ENCODE results near the gene GGT6.
"Not testable (repeated sequence)": the region's sequence is repeated elsewhere in the genome, so short reads cannot be mapped to it uniquely, and the experiment has no call there.

GGT6 gene

GRCh38 chr17:4592240-4593005, 32.0 kb upstream of the GGT6 start:
- no peak for DNase-seq

DNA sequence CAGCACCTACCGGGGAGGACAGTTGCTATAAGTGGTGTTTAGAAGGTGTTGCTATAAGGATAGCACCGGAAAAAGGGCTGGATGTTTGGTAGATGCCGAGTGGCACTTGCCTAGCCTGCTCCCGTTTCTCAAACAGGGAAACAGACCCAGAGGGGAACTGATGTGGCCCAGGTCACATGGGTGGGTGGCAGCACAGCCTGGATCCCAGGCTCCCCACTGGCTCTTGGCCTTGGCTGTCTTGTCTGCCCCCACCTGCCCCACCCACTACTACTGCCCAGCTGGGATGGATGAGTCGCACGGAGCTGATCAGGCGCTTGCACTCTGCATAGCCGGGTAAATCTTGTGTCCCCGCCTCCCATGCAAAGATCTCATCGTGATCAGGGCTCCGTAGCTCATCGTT, 31.2 kb upstream of the GGT6 start:
- DNase-seq: peak in 3 of 58 donors; percentile 11 to 31 (median 14)

GRCh38 chr17:4590981-4591453, 30.6 kb upstream of the GGT6 start:
- no peak for DNase-seq

- not testable (repeated sequence) for DNase-seq
These were observed 29.7 kb upstream of the GGT6 start for GRCh38 chr17:4590042-4590441.

- DNase-seq: no peak
These were observed 28.7 kb upstream of the GGT6 start for GRCh38 chr17:4588898-4589625.

GRCh38 chr17:4588391-4588790, 28.0 kb upstream of the GGT6 start:
- DNase-seq: no peak

DNA sequence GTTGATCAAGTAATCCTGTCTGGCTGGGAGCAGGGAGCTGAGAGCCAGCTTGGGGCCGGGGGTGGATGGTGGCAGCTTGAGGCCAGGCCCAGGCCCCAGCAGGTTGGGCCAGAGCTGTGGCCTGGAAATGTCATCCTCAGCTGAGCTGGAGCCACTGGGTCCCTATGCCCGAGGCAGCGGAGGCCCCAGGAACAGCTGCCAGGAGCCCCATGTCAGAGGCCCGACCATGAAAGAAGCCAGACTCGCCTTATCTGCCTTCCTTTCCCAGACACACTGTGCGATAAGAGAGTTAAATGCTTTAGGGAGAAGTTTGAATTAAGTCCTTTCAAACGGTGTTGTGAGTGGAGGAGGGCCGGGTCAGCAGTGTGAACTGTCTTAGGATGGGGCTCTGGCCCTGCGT, 27.4 kb upstream of the GGT6 start:
- no peak for DNase-seq

- DNase-seq: no peak
These were observed 26.8 kb upstream of the GGT6 start for GRCh38 chr17:4587195-4587594.

- no peak for DNase-seq
These were observed 25.7 kb upstream of the GGT6 start for GRCh38 chr17:4586043-4586442.

GRCh38 chr17:4585638-4585994, 25.2 kb upstream of the GGT6 start:
- no peak for DNase-seq

DNA sequence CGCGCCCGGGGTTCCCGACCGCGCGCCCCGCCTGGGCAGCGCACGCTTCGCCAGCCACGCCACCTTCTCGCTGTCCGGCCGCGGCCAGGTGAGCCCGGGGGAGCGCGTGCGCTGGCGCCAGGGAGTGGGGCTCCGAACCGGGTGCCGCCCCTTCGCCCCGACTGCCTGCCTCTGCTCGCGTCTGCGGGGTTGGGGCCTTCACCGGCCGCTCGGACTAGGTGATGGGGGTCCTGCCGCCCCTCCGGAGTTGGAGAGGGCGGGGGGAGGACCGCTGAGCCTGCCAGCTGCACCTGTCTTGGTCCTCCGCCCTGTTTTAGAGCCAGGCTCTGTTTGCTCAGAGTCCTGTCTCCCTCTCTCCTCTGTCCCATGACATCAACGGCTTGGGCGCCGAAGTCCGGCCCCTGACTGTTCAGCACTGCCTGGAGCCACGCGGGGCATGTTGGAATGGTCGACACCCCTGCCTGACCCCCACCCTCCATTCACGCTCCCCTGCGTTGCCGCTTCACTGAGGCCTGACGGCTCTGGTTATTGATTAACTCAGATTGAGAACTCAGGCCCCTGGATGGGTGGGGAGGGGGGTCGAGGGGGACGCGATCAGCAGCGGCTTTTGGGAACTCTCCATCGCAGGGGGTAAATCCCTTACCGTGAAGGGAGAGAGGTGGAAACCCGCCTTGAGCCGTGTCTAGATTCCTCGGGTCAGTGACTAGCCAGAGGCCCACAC, 24.7 kb upstream of the GGT6 start:
- DNase-seq: no peak

- DNase-seq: no peak
These were observed 23.9 kb upstream of the GGT6 start, which contains the start of gene SMTNL2 for GRCh38 chr17:4584101-4584916. SMTNL2 (plus strand) TSS chr17:4584529; CDS start chr17:4584606, 77 bp downstream.

GRCh38 chr17:4583782-4584100, 23.4 kb upstream of the GGT6 start:
- no peak for DNase-seq

- DNase-seq: no peak
These were observed 22.8 kb upstream of the GGT6 start for GRCh38 chr17:4583206-4583605.

GRCh38 chr17:4582691-4583090, 22.3 kb upstream of the GGT6 start:
- no peak for DNase-seq

- no peak for DNase-seq
These were observed 21.7 kb upstream of the GGT6 start for GRCh38 chr17:4582101-4582501.

- no peak for DNase-seq
These were observed 19.9 kb upstream of the GGT6 start for GRCh38 chr17:4580291-4580690.

DNA sequence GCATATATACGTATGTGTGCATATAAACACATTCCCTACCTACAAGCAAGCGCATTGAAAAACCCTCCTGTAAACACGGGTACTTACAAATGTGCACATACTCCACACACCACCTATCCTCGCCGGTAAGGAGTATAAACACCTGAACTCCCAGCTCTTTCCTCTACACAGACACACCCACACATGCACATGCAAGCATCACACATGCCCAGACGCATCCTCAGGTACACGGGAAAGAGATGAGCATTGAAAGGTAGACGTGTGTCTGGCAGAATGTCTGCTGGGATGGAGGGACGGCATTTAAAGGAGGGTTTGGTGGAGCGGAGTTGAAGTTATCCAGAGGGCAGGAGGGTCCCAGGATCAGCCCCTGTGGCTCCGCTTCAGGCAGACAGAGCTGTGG, 19.3 kb upstream of the GGT6 start:
- DNase-seq: no peak

DNA sequence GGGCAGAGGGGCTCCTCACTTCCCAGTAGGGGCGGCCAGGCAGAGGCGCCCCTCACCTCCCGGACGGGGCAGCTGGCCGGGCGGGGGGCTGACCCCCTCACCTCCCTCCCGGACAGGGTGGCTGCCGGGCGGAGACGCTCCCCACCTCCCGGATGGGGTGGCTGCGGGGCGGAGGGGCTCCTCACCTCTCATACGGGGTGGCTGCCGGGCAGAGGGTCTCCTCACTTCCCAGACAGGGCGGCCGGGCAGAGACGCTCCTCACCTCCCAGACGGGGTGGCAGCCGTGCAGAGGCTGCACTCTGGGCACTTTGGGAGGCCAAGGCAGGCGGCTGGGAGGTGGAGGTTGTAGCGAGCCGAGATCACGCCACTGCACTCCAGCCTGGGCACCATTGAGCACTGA, 18.0 kb upstream of the GGT6 start:
- DNase-seq: not testable (repeated sequence)

- no peak for DNase-seq
These were observed 17.1 kb upstream of the GGT6 start for GRCh38 chr17:4577386-4577993.

DNA sequence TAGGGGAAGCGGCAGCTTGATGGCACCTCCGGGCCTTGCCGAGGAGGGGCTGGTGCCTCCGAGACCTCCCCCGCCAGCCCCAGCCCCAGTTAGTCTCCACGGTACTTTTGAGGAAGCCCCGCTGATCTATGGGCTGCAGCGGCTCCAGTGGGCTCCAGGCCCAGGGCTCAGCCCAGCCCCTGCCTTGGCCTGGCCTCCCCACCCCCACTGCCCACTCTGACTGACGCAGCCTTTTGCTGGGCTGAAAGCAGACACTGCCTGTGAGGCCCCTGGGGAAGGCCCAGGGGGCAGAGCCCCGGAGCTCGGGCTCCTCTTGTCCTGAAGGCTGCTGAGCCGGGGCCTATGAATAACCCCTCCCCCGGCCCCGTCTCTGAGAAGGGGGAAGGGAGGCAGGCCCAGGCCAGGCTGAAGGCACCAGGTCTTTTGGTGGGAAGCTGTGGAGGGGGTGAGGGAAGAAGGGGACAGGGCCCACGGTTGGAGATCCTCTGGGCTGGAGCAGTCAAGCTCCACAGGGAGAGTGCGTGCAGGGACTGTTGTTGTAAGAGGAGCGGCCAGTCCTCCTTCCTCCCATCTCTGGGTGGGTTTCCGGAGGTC, 16.4 kb upstream of the GGT6 start:
- DNase-seq: no peak

All from anterior cingulate cortex (tissue), 58 donors.